Measurements from ENCODE around the gene NFIA. TPM values are rescaled to one million over a fixed set of nuclear protein-coding genes. Genes with fewer than 3 reads are reported as not detected.

The NFIA gene
- total and polyA plus RNA-seq, 2 donors = 7.9 to 10.3 TPM

DNA sequence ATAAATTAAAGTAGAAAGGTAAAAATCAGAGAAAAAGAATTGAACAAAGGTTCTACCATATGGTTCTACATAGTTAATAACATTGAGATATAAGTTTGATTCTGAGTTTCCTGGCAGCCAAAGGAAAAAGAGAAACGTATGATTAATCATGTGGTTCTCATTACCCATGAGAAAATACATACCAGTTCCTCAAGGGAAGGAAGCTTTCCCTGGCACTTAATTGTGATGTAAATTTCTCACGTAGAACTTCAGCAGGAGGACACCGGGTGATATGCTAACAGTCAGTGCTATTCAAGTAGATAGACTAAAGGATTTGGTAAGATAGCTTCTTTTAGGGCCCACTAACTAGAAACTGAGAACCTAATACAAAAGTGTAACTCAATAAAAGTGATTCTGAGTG is 218.5 kb downstream of the NFIA start:
- no peak overlapping the region for H3K27ac ChIP-seq (ENCODE audit: low read depth in 1 of 2, low read length in 1 of 2)
- no peak overlapping the region for H3K4me3 ChIP-seq (ENCODE audit: low read length in 2 of 2)
- H3K27me3 ChIP-seq (ENCODE audit: control insufficient read depth in 2 of 2, insufficient read depth in 1 of 2, low read length in 1 of 2) = no peaks in the 10 kb centered on the region
- WGBS = 93% methylated on average over 3 of the region's 3 CpGs
- H3K4me1 ChIP-seq (ENCODE audit: control insufficient read depth in 2 of 2, insufficient read depth in 2 of 2, low read length in 2 of 2) = peaks cover 0 to 3% of the 10 kb centered on the region in 2 donors
- no peaks in the 10 kb centered on the region for H3K9me3 ChIP-seq (ENCODE audit: control insufficient read depth in 2 of 2, insufficient read depth in 1 of 2, low read length in 1 of 2)
- no peak for DNase-seq (ENCODE audit: low read depth in 6 of 9, low spot score in 9 of 9)
- H3K36me3 ChIP-seq (ENCODE audit: control insufficient read depth in 2 of 2, insufficient read depth in 2 of 2, low read length in 1 of 2) = no peaks in the 10 kb centered on the region

DNA sequence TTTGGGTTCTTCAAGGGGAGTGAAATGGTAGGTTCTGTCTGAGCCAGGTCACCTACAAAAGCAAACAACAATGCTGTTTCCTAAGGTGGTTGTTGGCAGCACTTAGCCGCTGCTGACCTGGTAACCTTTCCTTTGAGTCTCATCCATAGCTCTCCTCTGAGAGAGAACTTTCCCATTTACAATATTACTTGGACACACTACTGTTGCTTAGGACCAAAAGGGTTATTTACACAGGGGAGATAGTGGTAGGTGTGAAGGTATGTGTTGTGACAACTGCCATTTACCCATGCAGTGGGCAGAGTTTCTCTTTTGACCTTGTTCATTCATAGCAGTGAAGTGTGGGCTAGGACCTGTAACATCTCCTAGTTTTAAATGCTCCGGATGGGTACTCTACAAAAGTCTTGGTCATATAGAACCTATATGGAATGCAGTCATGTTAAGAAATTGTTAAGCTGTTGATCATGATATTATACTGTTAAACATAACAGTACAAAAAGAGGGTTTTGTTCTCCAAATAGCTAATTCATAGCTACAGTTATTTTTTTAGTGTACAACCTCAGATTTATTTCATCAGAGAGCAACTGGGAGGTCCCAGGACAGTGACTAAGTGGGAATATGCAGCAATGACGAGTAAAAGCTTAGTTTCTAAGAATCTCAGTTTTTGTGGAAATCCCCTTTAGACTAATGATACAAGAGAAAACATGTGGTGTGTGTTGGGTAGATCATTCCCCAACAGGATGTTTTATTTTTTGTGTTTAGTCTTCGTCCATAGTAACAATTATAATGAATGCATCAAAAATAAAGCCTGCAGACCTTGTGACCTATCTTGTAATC is 219.7 kb downstream of the NFIA start:
- no peaks in the 10 kb centered on the region for H3K36me3 ChIP-seq (ENCODE audit: control insufficient read depth in 2 of 2, insufficient read depth in 2 of 2, low read length in 1 of 2)
- H3K27ac ChIP-seq (ENCODE audit: low read depth in 1 of 2, low read length in 1 of 2) = peak overlapping the region in 1 of 2 donors; percentile 73
- no peaks in the 10 kb centered on the region for H3K9me3 ChIP-seq (ENCODE audit: control insufficient read depth in 2 of 2, insufficient read depth in 1 of 2, low read length in 1 of 2)
- no peak overlapping the region for H3K4me3 ChIP-seq (ENCODE audit: low read length in 2 of 2)
- H3K4me1 ChIP-seq (ENCODE audit: control insufficient read depth in 2 of 2, insufficient read depth in 2 of 2, low read length in 2 of 2) = peaks cover 0 to 3% of the 10 kb centered on the region in 2 donors
- DNase-seq (ENCODE audit: low read depth in 6 of 9, low spot score in 9 of 9) = peak in 1 of 9 donors; percentile 3
- 91% methylated on average over 4 of the region's 4 CpGs for WGBS
- H3K27me3 ChIP-seq (ENCODE audit: control insufficient read depth in 2 of 2, insufficient read depth in 1 of 2, low read length in 1 of 2) = no peaks in the 10 kb centered on the region

DNA sequence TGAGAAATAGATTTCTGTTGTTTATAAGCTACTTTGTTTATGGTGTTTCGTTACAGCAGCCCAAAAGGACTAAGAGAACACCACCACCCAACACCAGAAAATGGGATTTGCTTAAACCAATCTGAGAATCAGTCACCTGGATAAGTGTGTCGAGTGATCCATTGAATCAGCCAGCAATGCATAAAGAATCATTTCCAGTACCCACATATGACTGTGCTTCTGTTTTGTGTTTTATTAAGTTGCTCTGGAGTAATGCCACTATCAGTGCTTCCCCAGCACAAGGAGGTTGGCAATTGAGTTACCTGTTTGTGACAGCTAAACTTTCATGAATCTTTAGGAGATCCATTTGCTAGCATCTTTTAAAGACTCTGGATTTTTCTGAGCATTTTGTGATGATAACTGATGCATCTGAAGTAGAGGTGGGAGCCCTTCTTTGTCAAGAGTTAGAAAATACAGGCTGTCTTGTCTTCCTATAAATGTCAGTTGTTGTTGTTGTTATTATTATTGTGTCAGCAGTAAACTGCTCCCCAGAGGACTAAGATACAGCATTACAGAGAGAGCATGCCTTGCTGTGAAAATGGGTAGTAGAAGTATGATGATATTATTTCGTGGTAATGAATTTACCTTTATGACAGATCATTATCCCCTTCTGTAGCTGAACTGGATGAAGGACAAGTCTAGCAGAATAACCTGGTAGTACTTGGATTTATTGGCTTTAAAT is 225.2 kb downstream of the NFIA start:
- Histone ChIP-seq H3K4me3 (ENCODE audit: low read length in 2 of 2) (no peak overlapping the region), H3K4me1 (ENCODE audit: control insufficient read depth in 2 of 2, insufficient read depth in 2 of 2, low read length in 2 of 2) (no peaks in the 10 kb centered on the region), H3K27me3 (ENCODE audit: control insufficient read depth in 2 of 2, insufficient read depth in 1 of 2, low read length in 1 of 2) (no peaks in the 10 kb centered on the region), H3K27ac (ENCODE audit: low read depth in 1 of 2, low read length in 1 of 2) (no peak overlapping the region), H3K9me3 (ENCODE audit: control insufficient read depth in 2 of 2, insufficient read depth in 1 of 2, low read length in 1 of 2) (no peaks in the 10 kb centered on the region), H3K36me3 (ENCODE audit: control insufficient read depth in 2 of 2, insufficient read depth in 2 of 2, low read length in 1 of 2) (no peaks in the 10 kb centered on the region)
- DNase-seq (ENCODE audit: low read depth in 6 of 9, low spot score in 9 of 9) = no peak
- 94% methylated on average over 3 of the region's 3 CpGs for WGBS

DNA sequence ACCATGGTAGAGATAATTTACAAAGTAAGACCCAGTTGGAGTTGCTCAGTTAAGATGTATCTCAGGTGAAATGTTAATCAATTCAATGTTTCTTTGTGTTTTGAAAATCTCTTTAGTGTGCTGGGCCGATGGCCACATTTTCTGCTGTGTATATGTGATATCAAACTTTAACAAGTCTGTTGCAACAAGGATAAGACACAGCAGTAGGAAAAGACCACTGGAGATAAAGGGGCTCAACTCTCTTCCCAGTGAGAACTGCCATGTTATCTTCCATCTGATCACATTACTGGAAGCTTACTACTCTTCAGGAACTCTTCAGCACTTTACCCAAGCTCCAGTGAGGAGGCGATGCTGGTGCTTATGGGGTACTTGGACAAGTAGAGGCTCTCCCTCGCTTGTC is 227.7 kb downstream of the NFIA start:
- H3K4me3 ChIP-seq (ENCODE audit: low read length in 2 of 2) = no peak overlapping the region
- no peaks in the 10 kb centered on the region for H3K27me3 ChIP-seq (ENCODE audit: control insufficient read depth in 2 of 2, insufficient read depth in 1 of 2, low read length in 1 of 2)
- H3K27ac ChIP-seq (ENCODE audit: low read depth in 1 of 2, low read length in 1 of 2) = no peak overlapping the region
- H3K4me1 ChIP-seq (ENCODE audit: control insufficient read depth in 2 of 2, insufficient read depth in 2 of 2, low read length in 2 of 2) = no peaks in the 10 kb centered on the region
- H3K36me3 ChIP-seq (ENCODE audit: control insufficient read depth in 2 of 2, insufficient read depth in 2 of 2, low read length in 1 of 2) = no peaks in the 10 kb centered on the region
- H3K9me3 ChIP-seq (ENCODE audit: control insufficient read depth in 2 of 2, insufficient read depth in 1 of 2, low read length in 1 of 2) = no peaks in the 10 kb centered on the region
- 97% methylated on average over 3 of the region's 3 CpGs for WGBS
- no peak for DNase-seq (ENCODE audit: low read depth in 6 of 9, low spot score in 9 of 9)

DNA sequence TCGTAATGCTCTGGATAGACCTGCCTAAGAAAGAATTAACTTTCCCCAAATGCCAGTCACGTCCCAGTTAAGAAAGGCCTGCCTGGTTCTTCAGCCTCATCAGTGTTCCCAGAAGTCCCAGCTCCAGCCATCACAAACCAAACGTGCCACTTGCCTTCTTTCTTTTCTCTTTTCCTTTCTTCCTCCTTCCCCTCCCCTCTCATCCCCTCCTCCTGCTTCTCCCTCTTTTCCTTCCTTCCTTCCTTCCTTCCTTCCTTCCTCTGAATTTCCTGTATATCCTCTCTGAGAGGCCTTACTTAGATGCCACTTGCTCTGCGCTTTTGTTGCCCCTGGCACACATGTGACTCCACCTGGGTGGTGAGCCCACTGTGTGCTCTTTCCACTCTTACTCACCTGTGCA is 228.2 kb downstream of the NFIA start:
- Histone ChIP-seq H3K4me1 (ENCODE audit: control insufficient read depth in 2 of 2, insufficient read depth in 2 of 2, low read length in 2 of 2) (no peaks in the 10 kb centered on the region), H3K9me3 (ENCODE audit: control insufficient read depth in 2 of 2, insufficient read depth in 1 of 2, low read length in 1 of 2) (no peaks in the 10 kb centered on the region), H3K36me3 (ENCODE audit: control insufficient read depth in 2 of 2, insufficient read depth in 2 of 2, low read length in 1 of 2) (no peaks in the 10 kb centered on the region), H3K27me3 (ENCODE audit: control insufficient read depth in 2 of 2, insufficient read depth in 1 of 2, low read length in 1 of 2) (no peaks in the 10 kb centered on the region), H3K4me3 (ENCODE audit: low read length in 2 of 2) (no peak overlapping the region), H3K27ac (ENCODE audit: low read depth in 1 of 2, low read length in 1 of 2) (no peak overlapping the region)
- no peak for DNase-seq (ENCODE audit: low read depth in 6 of 9, low spot score in 9 of 9)
- WGBS = 97% methylated on average over 4 of the region's 4 CpGs

DNA sequence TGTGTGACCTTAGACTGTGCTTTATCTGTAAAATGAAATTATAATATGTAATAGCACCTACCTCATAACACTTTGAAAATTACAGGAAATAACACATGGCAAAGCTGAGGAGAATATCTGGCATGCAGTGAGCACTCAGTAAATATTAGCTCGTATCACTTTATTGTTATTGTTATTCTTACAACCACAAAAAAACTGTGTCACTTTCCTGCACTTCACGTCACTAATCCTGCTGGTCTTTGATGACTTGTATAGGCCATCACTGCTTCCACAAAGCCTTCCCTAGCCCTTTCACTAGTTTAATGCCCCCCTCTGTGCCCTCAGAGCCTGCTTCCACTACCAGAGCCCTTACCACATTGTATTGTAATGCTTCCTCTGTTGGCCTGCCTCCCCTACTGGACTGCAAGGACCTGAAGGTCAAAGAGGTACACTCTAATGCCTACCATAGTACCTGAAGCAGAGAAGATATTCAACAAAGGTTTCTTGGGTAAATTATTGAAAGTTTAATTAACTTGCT is 231.6 kb downstream of the NFIA start:
- no peaks in the 10 kb centered on the region for H3K27me3 ChIP-seq (ENCODE audit: control insufficient read depth in 2 of 2, insufficient read depth in 1 of 2, low read length in 1 of 2)
- no peaks in the 10 kb centered on the region for H3K36me3 ChIP-seq (ENCODE audit: control insufficient read depth in 2 of 2, insufficient read depth in 2 of 2, low read length in 1 of 2)
- H3K4me3 ChIP-seq (ENCODE audit: low read length in 2 of 2) = no peak overlapping the region
- H3K27ac ChIP-seq (ENCODE audit: low read depth in 1 of 2, low read length in 1 of 2) = no peak overlapping the region
- WGBS = 96% methylated on average over 2 of the region's 2 CpGs
- H3K9me3 ChIP-seq (ENCODE audit: control insufficient read depth in 2 of 2, insufficient read depth in 1 of 2, low read length in 1 of 2) = no peaks in the 10 kb centered on the region
- no peak for DNase-seq (ENCODE audit: low read depth in 6 of 9, low spot score in 9 of 9)
- H3K4me1 ChIP-seq (ENCODE audit: control insufficient read depth in 2 of 2, insufficient read depth in 2 of 2, low read length in 2 of 2) = no peaks in the 10 kb centered on the region

DNA sequence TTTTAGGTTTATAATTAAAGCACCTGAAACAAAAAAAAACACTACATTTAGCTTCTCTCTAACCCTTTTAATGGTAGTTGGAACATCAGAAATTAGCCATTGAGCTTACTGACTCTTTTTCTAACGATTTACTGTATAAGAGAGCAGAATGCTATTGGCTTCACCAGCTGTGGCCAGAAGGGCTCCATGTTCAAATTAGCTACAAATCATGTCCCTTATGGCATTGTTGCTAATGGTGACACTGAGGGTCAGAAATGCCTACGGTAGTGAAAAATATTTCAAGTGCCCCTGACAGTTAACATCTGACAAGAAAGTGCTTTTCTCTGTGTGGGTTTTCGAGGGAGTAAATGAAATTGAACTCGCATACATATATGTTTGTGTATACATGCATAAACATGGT is 232.7 kb downstream of the NFIA start:
- H3K4me1 ChIP-seq (ENCODE audit: control insufficient read depth in 2 of 2, insufficient read depth in 2 of 2, low read length in 2 of 2) = no peaks in the 10 kb centered on the region
- no peak overlapping the region for H3K4me3 ChIP-seq (ENCODE audit: low read length in 2 of 2)
- no peaks in the 10 kb centered on the region for H3K9me3 ChIP-seq (ENCODE audit: control insufficient read depth in 2 of 2, insufficient read depth in 1 of 2, low read length in 1 of 2)
- no peak overlapping the region for H3K27ac ChIP-seq (ENCODE audit: low read depth in 1 of 2, low read length in 1 of 2)
- no peaks in the 10 kb centered on the region for H3K36me3 ChIP-seq (ENCODE audit: control insufficient read depth in 2 of 2, insufficient read depth in 2 of 2, low read length in 1 of 2)
- H3K27me3 ChIP-seq (ENCODE audit: control insufficient read depth in 2 of 2, insufficient read depth in 1 of 2, low read length in 1 of 2) = no peaks in the 10 kb centered on the region
- WGBS = 98% methylated on average over 4 of the region's 4 CpGs
- no peak for DNase-seq (ENCODE audit: low read depth in 6 of 9, low spot score in 9 of 9)

DNA sequence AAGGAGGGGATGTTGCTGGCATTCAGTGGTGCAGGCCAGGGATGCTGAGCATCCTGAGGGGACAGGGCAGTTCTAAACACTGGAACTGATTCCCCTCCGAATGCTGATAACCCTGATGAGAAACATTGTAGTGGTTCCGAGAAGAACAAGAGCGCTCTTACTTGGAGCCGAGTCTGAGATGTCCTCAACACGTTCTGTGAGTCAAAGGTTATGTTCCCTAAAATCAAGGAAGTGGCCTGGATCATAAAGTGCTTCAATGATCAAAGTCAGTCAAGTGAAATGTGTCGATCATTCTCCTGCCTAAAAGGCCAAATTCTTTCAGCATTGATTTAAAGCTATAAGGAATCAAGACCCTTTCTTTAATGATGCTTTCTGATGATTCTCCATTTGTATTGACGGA is 234.1 kb downstream of the NFIA start:
- no peaks in the 10 kb centered on the region for H3K36me3 ChIP-seq (ENCODE audit: control insufficient read depth in 2 of 2, insufficient read depth in 2 of 2, low read length in 1 of 2)
- 97% methylated on average over 7 of the region's 7 CpGs for WGBS
- no peak overlapping the region for H3K4me3 ChIP-seq (ENCODE audit: low read length in 2 of 2)
- H3K27ac ChIP-seq (ENCODE audit: low read depth in 1 of 2, low read length in 1 of 2) = no peak overlapping the region
- H3K27me3 ChIP-seq (ENCODE audit: control insufficient read depth in 2 of 2, insufficient read depth in 1 of 2, low read length in 1 of 2) = no peaks in the 10 kb centered on the region
- H3K4me1 ChIP-seq (ENCODE audit: control insufficient read depth in 2 of 2, insufficient read depth in 2 of 2, low read length in 2 of 2) = no peaks in the 10 kb centered on the region
- DNase-seq (ENCODE audit: low read depth in 6 of 9, low spot score in 9 of 9) = no peak
- no peaks in the 10 kb centered on the region for H3K9me3 ChIP-seq (ENCODE audit: control insufficient read depth in 2 of 2, insufficient read depth in 1 of 2, low read length in 1 of 2)

All from thymus (tissue), 11 donors.